Thyroid gland (tissue), 4 donors: ENCODE measurements around the gene ANTXR2.

Source experiments
- CTCF ChIP-seq, 6 experiments: fragments of 200-600 bp in 3 of 6; fragments of 450-650 bp in 3 of 6; sonication (generic) in 3 of 6; IDR thresholded peaks; one replicate each; pipeline ENCODE4 v1.5.1; 2016 to 2019; ENCODE audit warnings: antibody characterized with exemption in 6 of 6, mild to moderate bottlenecking in 2 of 6, inconsistent platforms in 1 of 6, moderate library complexity in 1 of 6
- POLR2A ChIP-seq, 2 donors: fragments of 450-650 bp; IDR thresholded peaks; one replicate each; pipeline ENCODE4 v1.6.1; 2017; ENCODE audit warnings: antibody characterized with exemption in 2 of 2, mild to moderate bottlenecking in 2 of 2, moderate library complexity in 1 of 2

GRCh38 chr4:79964020-79964399, 109.0 kb downstream of the ANTXR2 start:
- no peak for TF ChIP-seq CTCF (IDR thresholded peaks at IDR 0.05)
- TF ChIP-seq POLR2A (IDR thresholded peaks at IDR 0.05): no peak
